Central memory CD4-positive, alpha-beta T cell (primary cell): ENCODE measurements around the gene CELSR1.
"Not testable (repeated sequence)": the region's sequence is repeated elsewhere in the genome, so short reads cannot be mapped to it uniquely, and the experiment has no call there.

Source experiments
- DNase-seq: peaks from one replicate; pipeline ENCODE4 v3.0.0; 2022

The CELSR1 gene

DNA sequence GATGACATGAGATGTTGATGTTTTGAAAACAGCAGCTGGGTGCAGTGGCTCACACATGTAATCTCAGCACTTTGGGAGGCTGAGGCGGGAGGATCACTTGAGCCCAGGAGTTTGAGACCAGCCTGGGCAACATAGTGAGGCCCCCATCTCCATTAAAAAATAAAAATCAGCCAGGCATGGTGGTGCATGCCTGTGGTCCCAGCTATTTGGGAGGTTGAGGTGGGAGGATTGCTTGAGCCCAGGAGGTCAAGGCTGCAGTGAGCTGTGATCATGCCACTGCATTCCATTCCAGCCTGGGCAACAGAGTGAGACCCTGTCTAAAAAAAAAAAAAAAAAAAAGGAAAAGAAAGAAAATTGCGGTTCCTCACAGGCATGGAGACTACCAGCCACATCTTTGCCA lies 224.6 kb downstream of the CELSR1 start:
- not testable (repeated sequence) for DNase-seq

DNA sequence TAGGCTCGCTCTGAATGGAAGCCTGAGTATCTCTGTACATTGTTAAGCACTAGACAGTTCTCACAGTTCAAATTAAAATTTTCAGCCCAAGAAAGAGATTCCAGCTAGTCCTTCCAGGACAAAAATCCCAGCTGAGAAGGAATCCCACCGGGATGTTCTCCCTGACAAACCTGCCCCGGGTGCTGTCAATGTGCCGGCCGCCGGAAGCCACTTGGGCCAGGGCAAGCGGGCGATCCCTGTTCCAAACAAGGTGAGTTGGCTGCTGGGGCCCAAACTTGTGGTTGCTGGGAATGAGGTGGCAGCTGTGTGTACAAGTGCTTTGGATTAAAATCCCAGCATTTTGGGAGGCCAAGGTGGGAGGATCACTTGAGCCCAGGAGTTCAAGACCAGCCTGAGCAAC lies 225.4 kb downstream of the CELSR1 start:
- no peak for DNase-seq
